GM15510 (cell line): ENCODE results near the gene MTURN.

Experiments used
- POLR2A ChIP-seq: IDR thresholded peaks from 3 replicates; pipeline ENCODE4 v1.6.1; 2011; ENCODE audit warnings: borderline replicate concordance; ENCODE audit not compliant: insufficient read length; ENCODE audit errors: extremely low read depth

Gene MTURN

GRCh38 chr7:30164567-30164966 is 29.8 kb downstream of the MTURN start:
- no peak for TF ChIP-seq POLR2A

- no peak for TF ChIP-seq POLR2A
Observed at GRCh38 chr7:30165590-30165989, 30.8 kb downstream of the MTURN start.

GRCh38 chr7:30166155-30166840 is 31.5 kb downstream of the MTURN start:
- no peak for TF ChIP-seq POLR2A

GRCh38 chr7:30166841-30167235 is 32.1 kb downstream of the MTURN start:
- no peak for TF ChIP-seq POLR2A

GRCh38 chr7:30167901-30168300 is 33.1 kb downstream of the MTURN start:
- TF ChIP-seq POLR2A: no peak

- no peak for TF ChIP-seq POLR2A
Observed at GRCh38 chr7:30168835-30169573, 34.2 kb downstream of the MTURN start.

GRCh38 chr7:30169579-30169978 is 34.8 kb downstream of the MTURN start:
- TF ChIP-seq POLR2A: no peak

GRCh38 chr7:30170476-30171205 is 35.9 kb downstream of the MTURN start:
- no peak for TF ChIP-seq POLR2A

- no peak for TF ChIP-seq POLR2A
Observed at GRCh38 chr7:30171766-30172447, 37.1 kb downstream of the MTURN start.

GRCh38 chr7:30172451-30172850 is 37.7 kb downstream of the MTURN start:
- TF ChIP-seq POLR2A: no peak

GRCh38 chr7:30173058-30173897 is 38.5 kb downstream of the MTURN start:
- no peak for TF ChIP-seq POLR2A

GRCh38 chr7:30175180-30175579 is 40.4 kb downstream of the MTURN start:
- no peak for TF ChIP-seq POLR2A

- no peak for TF ChIP-seq POLR2A
Observed at GRCh38 chr7:30175636-30176147, 40.9 kb downstream of the MTURN start.

- TF ChIP-seq POLR2A: no peak
Observed at GRCh38 chr7:30176463-30177109, 41.8 kb downstream of the MTURN start.

GRCh38 chr7:30177186-30177585 is 42.4 kb downstream of the MTURN start:
- no peak for TF ChIP-seq POLR2A
